HG03521 (cell line): Measurements from ENCODE around the gene PTPRZ1.
A peak's percentile ranks its signal among the peaks of the same experiment; 100 is the strongest.

Experiments used
- ATAC-seq: cut with Tn5 transposase; IDR thresholded peaks from one replicate; pipeline ENCODE4 v1.9.1; 2021; ENCODE audit warnings: mild to moderate bottlenecking, moderate library complexity; ENCODE audit not compliant: unreplicated experiment

The PTPRZ1 gene

DNA sequence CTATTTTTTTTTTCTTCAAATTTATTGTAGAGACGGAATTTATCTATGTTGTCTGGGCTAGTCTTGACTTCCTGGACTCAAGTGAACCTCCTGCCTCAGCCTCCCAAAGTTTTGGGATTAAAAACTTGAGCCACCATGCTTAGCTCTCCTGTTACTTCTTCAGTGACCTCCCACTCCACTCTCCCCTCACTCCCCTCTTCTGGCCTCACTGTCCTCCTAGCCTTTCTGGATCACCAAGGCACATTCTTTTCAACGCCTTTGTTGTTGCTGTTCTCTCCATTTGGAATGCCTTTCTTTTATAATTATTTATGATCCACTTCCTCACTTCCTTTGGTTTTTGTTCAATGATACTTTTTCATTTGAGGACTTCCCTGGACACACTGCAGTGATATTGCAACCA lies 17.9 kb downstream of the PTPRZ1 start:
- no peak for ATAC-seq

- ATAC-seq: no peak
Measured at GRCh38 chr7:121891731-121892130, 18.8 kb downstream of the PTPRZ1 start.

DNA sequence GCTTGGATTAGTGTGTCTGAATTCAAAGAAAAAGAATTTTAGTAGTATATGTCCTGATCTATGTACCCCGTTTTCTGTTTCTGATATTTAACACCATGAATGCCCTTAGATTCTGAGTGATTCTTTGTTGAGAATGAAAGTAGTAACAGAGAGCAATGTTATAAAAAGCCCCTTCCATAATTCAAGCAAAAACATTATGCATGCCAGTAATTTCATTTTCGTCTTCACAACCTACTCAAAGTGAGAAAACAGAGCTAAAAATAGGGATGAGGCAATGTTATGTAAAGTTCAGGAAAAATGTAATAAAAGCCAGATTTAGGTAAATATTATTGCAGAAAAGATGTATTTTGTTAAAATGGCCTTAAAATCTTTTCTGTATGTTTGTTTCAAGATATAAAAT lies 28.1 kb downstream of the PTPRZ1 start:
- peak; percentile 62 for ATAC-seq

DNA sequence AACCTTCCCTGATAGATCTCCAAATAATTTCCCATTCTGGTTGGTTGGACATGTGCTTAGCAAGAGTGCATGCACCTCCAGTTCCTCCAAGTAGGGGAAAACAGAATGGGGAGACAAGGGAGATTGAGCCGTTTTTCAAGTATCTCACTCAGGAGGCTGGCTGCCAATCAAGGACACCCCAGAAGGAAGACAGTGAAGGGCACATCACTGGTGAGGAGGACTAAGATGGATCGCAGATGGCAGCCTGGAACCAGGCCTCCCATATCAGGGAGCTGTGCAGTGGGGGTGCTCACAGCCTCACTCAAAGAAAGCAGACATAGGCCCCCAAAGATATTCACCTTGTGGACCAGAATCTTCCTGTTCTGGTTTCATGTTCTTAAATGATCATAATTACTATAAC lies 31.2 kb downstream of the PTPRZ1 start:
- ATAC-seq: no peak

GRCh38 chr7:121908042-121908441 lies 35.1 kb downstream of the PTPRZ1 start:
- no peak for ATAC-seq

DNA sequence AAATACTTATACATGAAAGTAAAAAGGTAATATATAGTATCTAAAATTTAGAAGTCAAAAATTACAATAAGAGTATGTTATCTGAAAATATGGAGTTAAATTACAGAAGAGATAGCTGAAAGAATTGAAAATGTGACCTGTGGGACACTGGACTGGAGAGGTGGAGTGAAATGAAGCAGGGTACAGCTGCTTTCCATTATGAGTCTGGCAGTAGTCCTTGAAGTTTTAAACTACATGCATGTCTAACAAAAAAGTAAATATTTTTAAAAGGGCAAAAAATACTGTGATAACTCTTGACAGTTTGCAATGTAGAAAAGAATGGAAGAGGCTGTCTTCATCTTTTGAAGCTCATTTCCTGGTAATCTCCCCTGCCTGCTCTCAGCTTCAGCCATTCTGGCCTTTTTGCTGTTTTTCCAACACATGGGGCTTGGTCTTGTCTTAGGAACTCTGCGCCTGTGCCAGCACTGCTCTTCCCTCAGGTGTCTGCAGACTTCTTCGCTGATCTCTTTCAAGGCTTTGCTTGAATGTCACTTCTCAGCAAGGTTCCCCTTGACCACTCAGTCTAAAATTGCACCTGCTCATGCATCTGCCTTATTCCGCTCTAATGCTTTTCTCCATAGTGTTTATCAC lies 36.9 kb downstream of the PTPRZ1 start:
- ATAC-seq: no peak

GRCh38 chr7:121913947-121914675 lies 41.1 kb downstream of the PTPRZ1 start:
- no peak for ATAC-seq

DNA sequence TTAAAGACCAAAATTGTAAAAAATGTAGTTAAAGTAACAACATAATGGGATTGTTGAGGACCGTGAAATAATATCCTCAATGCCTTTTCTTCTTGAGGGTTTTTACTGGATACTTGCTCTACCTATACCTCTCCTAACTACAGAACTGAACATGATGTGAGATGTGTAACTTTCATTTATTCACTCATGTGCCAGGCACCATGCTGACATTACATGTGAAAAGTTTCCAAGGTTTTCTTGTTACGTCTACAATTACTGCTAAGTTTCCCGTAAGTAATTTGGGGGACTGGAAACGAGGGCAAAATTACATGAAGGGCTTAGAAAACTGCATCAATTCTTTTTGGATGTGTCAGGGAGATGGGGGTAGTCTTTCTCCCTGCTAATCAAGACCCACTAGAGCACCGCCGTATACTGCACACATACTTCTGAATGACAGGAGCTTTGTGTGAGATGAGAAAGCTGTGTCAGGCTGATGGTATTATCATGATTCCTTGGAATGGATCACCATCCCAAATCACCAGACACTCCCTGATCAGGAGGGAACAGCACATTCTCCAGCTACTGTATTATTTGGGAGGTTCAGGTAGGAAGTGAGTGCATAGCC lies 41.8 kb downstream of the PTPRZ1 start:
- no peak for ATAC-seq

DNA sequence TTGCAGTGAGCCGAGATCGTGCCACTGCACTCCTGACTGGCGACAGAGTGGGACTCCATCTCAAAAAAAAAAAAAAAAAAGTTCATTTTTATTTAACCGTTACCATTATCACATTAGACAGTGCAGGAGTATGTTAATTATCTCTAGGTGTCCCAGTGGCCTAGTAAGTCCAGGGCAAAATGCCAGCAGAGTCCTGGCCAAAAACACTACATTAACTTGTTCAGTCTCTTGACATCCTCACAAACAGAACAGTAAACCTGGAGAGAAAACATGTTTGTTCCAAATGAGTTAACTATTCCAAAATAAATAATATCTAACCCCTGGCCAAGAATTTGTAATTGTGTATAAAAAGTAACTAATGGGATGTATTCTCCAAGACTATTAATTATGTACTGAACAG lies 43.2 kb downstream of the PTPRZ1 start:
- no peak for ATAC-seq

DNA sequence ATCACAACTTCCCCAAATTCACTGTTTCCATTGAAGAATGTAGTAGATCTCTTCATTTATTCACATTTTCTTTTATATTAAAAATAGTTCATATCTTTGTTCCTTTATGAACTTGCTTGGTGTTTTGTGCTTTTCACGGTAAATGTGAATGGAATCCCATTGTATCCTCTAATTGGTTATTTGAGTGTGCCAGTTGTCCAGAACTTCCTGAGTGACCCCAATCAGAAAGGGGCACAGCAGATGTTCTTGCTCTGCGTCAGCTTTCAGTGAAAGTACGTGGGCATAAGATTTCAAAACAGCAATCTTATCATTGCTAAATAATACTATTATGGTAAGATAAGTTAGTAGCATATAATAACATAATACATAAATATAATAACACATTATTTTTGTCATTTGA lies 47.0 kb downstream of the PTPRZ1 start:
- no peak for ATAC-seq

DNA sequence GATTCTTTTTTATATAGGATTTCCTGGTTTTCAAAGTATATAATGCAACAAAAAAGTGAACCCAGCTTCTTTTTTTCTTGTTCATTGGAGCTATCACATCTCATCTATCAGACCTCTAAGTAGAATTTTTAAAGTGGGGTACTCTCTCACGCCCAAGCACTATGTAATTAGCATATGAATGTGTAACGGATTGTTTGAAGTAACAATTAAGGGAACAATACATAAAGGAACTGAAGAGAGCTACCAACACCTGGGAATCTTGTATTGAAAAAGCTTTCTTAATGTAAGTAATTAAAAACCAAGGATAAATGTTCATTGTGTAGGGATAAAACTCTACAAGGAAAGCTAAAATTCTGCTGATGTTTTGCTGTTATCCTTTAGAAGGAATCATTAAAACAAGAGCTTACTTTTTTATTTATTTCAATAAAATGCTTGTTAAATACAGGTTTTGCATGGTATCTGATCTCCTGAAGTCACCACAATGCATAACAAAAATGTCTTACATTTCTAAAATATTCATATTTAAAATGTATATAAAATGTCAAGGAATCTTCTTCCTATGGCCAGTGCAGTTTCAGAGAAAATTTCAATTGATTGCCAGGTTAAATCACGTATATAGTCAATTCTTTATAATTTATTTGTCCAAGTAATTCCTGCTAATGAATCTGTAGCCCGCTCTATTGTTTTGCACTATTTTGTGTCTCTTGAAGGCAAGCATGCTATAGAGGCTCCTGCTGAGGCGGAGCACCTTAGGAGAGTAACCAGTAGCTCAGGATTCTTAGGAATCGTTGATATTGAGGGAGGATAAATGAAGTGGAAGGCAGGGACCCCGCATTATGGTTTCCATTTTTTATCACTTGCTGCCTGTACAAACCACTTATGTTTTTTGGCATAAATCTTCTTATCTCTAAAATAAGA lies 51.6 kb downstream of the PTPRZ1 start:
- no peak for ATAC-seq

GRCh38 chr7:121931149-121931902 lies 58.4 kb downstream of the PTPRZ1 start:
- ATAC-seq: no peak

DNA sequence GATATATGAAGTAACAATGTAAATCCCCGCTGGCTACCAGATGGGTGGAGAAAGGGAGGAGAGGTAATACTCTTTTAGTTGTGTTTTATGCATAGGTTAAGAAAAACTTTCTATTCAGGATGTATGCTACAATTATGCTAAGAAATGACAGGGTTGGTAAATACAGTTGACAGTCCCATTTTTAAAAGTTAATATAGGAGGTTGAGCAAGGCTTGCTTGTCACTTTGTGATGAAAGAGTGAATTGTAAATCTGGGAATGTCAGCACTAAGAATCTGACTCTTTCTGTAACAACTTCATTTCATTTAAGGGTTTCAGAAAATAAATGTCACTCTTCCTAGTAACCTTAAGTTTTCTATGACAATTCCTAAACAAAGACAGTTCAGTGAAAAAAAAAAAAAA lies 59.8 kb downstream of the PTPRZ1 start:
- no peak for ATAC-seq

DNA sequence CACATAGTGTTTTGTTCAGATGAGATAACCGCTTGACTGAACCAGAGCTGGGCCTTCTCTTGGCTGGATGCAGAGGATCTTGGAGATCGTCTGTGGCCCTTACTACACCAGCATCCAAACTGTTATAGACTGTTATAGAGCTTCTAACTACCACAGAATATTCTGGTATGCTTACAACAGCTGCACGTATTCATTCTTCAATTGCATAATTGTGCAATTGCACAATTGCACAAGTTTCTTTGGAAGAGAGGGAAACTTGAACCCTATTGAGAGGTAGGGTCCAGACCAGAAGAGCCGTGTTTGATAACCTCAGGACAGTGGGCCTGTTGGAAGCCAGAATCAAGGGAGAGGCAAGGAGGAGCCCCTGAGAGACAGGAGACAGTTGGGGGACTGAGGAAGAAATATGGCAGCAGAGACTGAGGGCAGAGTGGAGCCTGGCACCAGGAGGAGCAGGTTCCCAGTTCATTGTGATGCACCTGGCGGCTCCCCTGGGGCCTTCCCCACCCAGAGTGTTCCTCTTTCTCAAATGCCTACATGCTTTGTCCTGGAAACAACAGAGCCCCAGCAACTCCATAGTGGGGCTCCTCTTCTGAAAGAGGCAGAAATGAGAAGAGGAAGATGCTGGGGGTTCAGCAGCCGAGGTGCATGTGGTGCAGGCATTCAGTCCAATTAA lies 64.1 kb downstream of the PTPRZ1 start:
- no peak for ATAC-seq

DNA sequence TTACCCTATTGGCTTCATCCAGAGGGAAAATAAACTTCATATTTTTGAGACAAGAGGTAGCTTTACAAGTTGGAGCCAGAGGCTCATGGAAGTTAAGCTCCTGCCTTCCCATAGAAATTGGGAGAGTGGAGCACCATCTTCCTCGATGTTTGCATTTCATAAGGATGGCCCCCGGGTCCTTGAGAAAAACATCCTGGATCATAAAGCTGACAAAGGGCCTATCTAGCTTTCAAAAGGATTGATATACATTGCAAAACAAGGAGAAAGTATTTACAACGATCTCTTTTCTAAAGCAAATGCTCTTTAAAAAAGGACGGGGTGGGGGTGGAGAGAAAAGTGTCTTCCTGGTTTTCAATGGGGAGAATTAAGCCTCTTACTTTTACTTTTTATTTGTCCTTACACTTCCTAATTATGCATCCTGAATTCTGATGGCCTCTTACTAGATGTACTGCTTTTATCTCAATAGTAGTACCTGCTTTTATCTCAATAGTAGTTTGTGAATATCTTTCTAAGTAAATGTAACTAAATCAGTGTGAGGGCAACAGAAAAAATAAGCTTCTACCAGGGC lies 65.6 kb downstream of the PTPRZ1 start:
- no peak for ATAC-seq

- ATAC-seq: no peak
Measured at GRCh38 chr7:121940918-121941317, 68.0 kb downstream of the PTPRZ1 start.

- ATAC-seq: no peak
Measured at GRCh38 chr7:121941830-121942229, 68.9 kb downstream of the PTPRZ1 start.

DNA sequence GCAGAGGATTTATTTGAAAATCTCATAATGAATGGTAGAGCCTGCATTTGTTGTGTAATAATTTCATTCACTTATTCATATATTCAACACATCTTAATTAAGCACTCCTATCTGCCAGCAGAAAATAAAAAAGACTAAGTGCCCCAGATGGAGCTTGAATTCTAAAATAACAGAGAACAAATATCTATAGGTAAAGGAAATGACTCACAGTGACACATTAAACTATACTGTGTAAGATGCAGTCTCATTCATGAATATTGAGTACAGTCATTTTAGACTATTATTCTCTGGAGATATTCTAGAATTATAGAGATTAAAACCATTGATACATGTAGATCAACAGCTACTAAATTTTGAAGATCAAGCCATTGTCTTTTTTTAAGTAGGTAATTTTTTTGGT lies 72.1 kb downstream of the PTPRZ1 start:
- no peak for ATAC-seq

DNA sequence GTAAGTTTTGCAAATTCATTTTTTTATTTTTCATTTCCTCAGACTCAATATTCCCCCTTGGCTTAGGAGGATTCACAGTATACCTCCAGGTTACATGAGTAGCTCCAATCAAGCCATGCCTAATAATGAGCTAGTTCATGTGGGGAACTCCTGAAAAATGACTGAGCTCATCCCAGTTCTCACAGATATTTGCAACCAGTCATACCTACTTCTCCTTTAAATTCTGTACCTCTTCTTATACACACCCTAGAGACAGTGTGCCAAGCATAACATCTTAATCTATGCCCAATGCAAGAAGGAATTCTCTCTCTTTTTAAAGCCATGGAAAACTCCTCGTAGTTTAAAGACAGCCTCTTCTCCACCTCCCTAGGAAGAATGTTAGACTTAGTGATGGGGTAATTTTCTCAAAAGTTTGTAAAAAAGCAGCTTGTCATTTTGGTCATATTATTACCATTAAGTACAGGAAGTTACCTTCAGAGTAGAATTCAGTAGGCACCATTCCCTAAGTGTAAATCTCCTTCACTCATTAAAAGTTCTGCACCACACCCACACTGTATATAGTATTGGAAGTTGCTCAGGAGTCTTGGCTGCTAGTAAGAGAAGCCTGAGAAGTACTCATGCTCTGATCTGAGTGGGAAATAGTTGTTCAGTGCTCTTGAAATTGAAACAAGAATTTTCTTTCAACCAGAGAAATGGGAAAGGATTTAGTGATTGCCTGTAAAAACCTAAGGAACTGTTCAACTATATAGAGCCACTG lies 72.7 kb downstream of the PTPRZ1 start:
- ATAC-seq: no peak
